ENCODE results near the gene POC1B. TPM values are rescaled to one million over a fixed set of nuclear protein-coding genes. Genes with fewer than 3 reads are reported as not detected.
A peak's percentile ranks its signal among the peaks of the same experiment; 100 is the strongest.

Gene POC1B
- total RNA-seq, 1 donor, result 19.3 TPM

DNA sequence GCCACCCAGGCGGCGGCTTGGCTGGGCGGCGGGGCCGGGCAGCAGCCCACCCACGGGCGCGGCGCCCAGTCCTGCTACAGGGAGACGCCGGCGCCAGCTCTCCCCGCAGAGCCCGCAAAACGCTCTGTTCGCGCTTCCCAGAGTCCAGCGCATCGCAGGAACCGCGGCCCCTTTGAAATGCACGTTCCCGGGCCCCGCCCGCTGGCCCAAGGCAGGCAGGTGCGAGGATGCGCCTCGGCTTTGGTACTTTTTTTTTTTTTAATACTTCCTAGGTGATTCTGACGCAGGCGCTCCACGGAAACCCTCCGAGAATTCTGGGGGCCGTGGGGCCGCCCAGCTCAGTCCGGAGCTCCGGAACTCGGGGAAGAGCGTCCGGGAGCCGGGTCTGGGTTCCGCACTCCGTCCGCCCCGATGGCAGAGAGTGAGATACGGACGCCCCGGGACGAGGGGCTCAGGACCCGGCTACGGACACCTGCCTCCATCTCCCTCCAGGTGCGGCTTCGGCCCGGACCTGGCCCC lies 483 bp downstream of the POC1B start:
- H3K4me3 ChIP-seq (ENCODE audit: low read depth, low read length), result peak overlapping the region; percentile 69
- DNase-seq (ENCODE audit: low read depth), result no peak
- no peak for TF ChIP-seq CTCF (IDR thresholded peaks at IDR 0.05; ENCODE audit: insufficient read depth, low read length)

- DNase-seq (ENCODE audit: low read depth), result peak; percentile 86
- TF ChIP-seq CTCF (IDR thresholded peaks at IDR 0.05; ENCODE audit: insufficient read depth, low read length), result peak; percentile 80
- peak within 1 kb of the TSS; percentile 69 for H3K4me3 ChIP-seq (ENCODE audit: low read depth, low read length)
Observed at GRCh38 chr12:89524541-89525304, 1.1 kb downstream of the POC1B start, which contains the start of gene GALNT4. TSS of gene GALNT4 (minus strand) at chr12:89524796. CDS start at chr12:89524549, 247 bp downstream.

- no peak for DNase-seq (ENCODE audit: low read depth)
- peak overlapping the region; percentile 69 for H3K4me3 ChIP-seq (ENCODE audit: low read depth, low read length)
- TF ChIP-seq CTCF (IDR thresholded peaks at IDR 0.05; ENCODE audit: insufficient read depth, low read length), result no peak
Observed at GRCh38 chr12:89523843-89524540, 1.9 kb downstream of the POC1B start.

GRCh38 chr12:89523393-89523792 lies 2.5 kb downstream of the POC1B start:
- H3K4me3 ChIP-seq (ENCODE audit: low read depth, low read length), result peak overlapping the region; percentile 69
- TF ChIP-seq CTCF (IDR thresholded peaks at IDR 0.05; ENCODE audit: insufficient read depth, low read length), result no peak
- no peak for DNase-seq (ENCODE audit: low read depth)

DNA sequence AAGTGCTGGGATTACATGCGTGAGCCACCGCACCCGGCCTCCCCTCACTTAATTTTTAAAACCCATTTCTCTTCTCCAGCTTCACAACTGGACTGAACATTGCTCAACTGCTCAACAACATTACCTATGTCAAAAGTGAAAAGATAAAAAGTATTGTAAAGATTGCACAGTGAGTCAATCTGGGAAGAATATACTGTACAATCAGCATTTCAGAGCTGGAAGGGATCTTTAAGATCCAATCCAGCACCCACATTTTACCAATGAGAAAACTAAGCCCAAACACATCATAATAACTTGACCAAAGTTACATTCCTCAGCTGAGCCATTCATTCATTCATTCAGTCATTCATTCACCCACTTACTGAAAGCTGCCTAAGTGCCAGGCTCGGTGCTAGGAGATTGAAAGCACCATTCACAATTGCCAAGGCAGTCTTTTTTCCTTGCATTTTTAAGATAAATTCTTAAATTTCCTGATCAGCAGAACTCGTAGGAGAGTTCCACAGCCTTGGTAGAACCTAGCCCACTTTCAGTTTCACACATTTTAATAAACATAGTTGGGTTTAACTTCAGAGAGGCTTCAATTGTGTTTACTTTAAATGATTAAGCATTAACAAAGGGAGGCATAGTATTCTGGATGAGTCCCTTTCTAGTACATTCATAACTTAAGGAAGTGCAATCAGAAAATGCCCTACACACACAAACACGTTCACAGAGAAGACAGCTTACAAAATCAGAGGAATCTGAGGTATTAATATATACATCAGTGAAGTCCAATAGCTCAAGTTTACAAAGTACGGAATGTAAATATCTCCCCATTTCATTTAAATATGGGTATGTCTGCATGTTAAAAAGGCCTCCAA lies 4.3 kb downstream of the POC1B start:
- no peak for TF ChIP-seq CTCF (IDR thresholded peaks at IDR 0.05; ENCODE audit: insufficient read depth, low read length)
- peak overlapping the region; percentile 2 for H3K4me3 ChIP-seq (ENCODE audit: low read depth, low read length)
- no peak for DNase-seq (ENCODE audit: low read depth)

- no peak for DNase-seq (ENCODE audit: low read depth)
- H3K4me3 ChIP-seq (ENCODE audit: low read depth, low read length), result no peak overlapping the region
- no peak for TF ChIP-seq CTCF (IDR thresholded peaks at IDR 0.05; ENCODE audit: insufficient read depth, low read length)
Observed at GRCh38 chr12:89517720-89518119, 8.1 kb downstream of the POC1B start.

Measured in fibroblast of the aortic adventitia (primary cell).